SU-DHL-6 (cell line): Measurements from ENCODE around the gene AGAP1.

Experiments
- H2AFZ ChIP-seq: fragments of 200-600 bp; sonication (generic); 2 replicates; pipeline ENCODE4 v1.6.1; 2014; ENCODE audit warnings: low read depth, mild to moderate bottlenecking, moderate library complexity, mixed read lengths, antibody characterized with exemption, low read length; ENCODE audit not compliant: severe bottlenecking
- H3F3A ChIP-seq: fragments of 200-600 bp; shearing (Covaris generic); 2 replicates; pipeline ENCODE4 v1.6.0; 2016; ENCODE audit warnings: antibody characterized with exemption, mild to moderate bottlenecking; ENCODE audit not compliant: insufficient read depth
- H3K27ac ChIP-seq: fragments of 200-600 bp; sonication (generic); 2 replicates; pipeline ENCODE4 v1.5.1; 2016; ENCODE audit warnings: low read depth, mild to moderate bottlenecking, low read length, moderate library complexity, mixed read lengths
- H3K27me3 ChIP-seq: fragments of 200-600 bp; sonication (generic), shearing (Covaris generic); 2 replicates; pipeline ENCODE4 v1.6.0; 2014; ENCODE audit warnings: mild to moderate bottlenecking, low read length
- H3K36me3 ChIP-seq: fragments of 200-600 bp; sonication (generic); 2 replicates; pipeline ENCODE4 v1.6.1; 2014; ENCODE audit warnings: mild to moderate bottlenecking, low read length, mixed read lengths
- H3K4me2 ChIP-seq: fragments of 300-600, 200-600 bp; shearing (Covaris generic), sonication (generic); 2 replicates; pipeline ENCODE4 v1.6.0; 2014; ENCODE audit warnings: low read length, low read depth, mild to moderate bottlenecking; ENCODE audit not compliant: poor library complexity, severe bottlenecking
- H3K4me3 ChIP-seq: fragments of 200-600 bp; sonication (generic); 2 replicates; pipeline ENCODE4 v1.5.1; 2014; ENCODE audit warnings: antibody characterized with exemption, low read length, mild to moderate bottlenecking, mixed read lengths; ENCODE audit not compliant: insufficient read depth, poor library complexity, severe bottlenecking
- H3K79me2 ChIP-seq: fragments of 200-600 bp; sonication (generic); 2 replicates; pipeline ENCODE4 v1.6.1; 2014; ENCODE audit warnings: mild to moderate bottlenecking, low read length, moderate library complexity; ENCODE audit not compliant: insufficient read depth
- H3K9ac ChIP-seq: fragments of 200-600 bp; sonication (generic); 2 replicates; pipeline ENCODE4 v1.7.0; 2014; ENCODE audit warnings: mild to moderate bottlenecking, low read length
- H3K9me2 ChIP-seq: fragments of 200-600 bp; sonication (generic); replicated peaks from 2 replicates; pipeline ENCODE4 v1.6.1; 2014; ENCODE audit warnings: low read length; ENCODE audit not compliant: insufficient read depth
- H3K9me3 ChIP-seq: fragments of 200-600 bp; sonication (generic); 2 replicates; pipeline ENCODE4 v1.6.1; 2014; ENCODE audit warnings: low read length, mixed read lengths; ENCODE audit not compliant: insufficient read depth
- H4K20me1 ChIP-seq: fragments of 200-600 bp; sonication (generic); 2 replicates; pipeline ENCODE4 v1.6.1; 2014; ENCODE audit warnings: low read depth, mild to moderate bottlenecking, antibody characterized with exemption, low read length, moderate library complexity, mixed read lengths
- CTCF ChIP-seq: fragments of 200-600 bp; sonication (generic); IDR thresholded peaks from one replicate; pipeline ENCODE4 v1.5.1; 2017; ENCODE audit warnings: antibody characterized with exemption, mild to moderate bottlenecking, low read length, moderate library complexity; ENCODE audit not compliant: insufficient read depth, poor library complexity, severe bottlenecking
- EZH2phosphoT487 ChIP-seq: fragments of 200-600 bp; sonication (generic), shearing (Covaris generic); conservative IDR thresholded peaks from 2 replicates; pipeline ENCODE4 v1.6.1; 2018; ENCODE audit warnings: mild to moderate bottlenecking, antibody characterized with exemption, low read length, moderate library complexity, mixed read lengths

Gene AGAP1

GRCh38 chr2:235663875-235664274 lies 170.0 kb downstream of the AGAP1 start:
- Histone ChIP-seq H3K27me3 (no peaks in the 10 kb centered on the region), H3K9me2 (no peaks in the 10 kb centered on the region), H3K4me3 (no peak overlapping the region), H4K20me1 (no peaks in the 10 kb centered on the region), H3K9ac (no peak overlapping the region), H3K4me2 (no peak overlapping the region), H2AFZ (no peak overlapping the region), H3K36me3 (no peaks in the 10 kb centered on the region), H3K27ac (no peak overlapping the region), H3K79me2 (no peaks in the 10 kb centered on the region), H3F3A (no peaks in the 10 kb centered on the region), H3K9me3 (no peaks in the 10 kb centered on the region)
- no peak for TF ChIP-seq EZH2phosphoT487
- no peak for TF ChIP-seq CTCF

- H3K9ac ChIP-seq = no peak overlapping the region
- no peak overlapping the region for H3K4me3 ChIP-seq
- TF ChIP-seq EZH2phosphoT487 = no peak
- no peak for TF ChIP-seq CTCF
- no peaks in the 10 kb centered on the region for H3K9me2 ChIP-seq
- H3K36me3 ChIP-seq = no peaks in the 10 kb centered on the region
- no peaks in the 10 kb centered on the region for H3K9me3 ChIP-seq
- no peak overlapping the region for H2AFZ ChIP-seq
- H3K27ac ChIP-seq = no peak overlapping the region
- H3K4me2 ChIP-seq = no peak overlapping the region
- no peaks in the 10 kb centered on the region for H3F3A ChIP-seq
- H3K27me3 ChIP-seq = no peaks in the 10 kb centered on the region
- no peaks in the 10 kb centered on the region for H3K79me2 ChIP-seq
- H4K20me1 ChIP-seq = no peaks in the 10 kb centered on the region
Measured at GRCh38 chr2:235665661-235666212, 171.9 kb downstream of the AGAP1 start.

GRCh38 chr2:235666213-235666781 lies 172.5 kb downstream of the AGAP1 start:
- H3K27ac ChIP-seq = no peak overlapping the region
- no peak overlapping the region for H3K4me3 ChIP-seq

More at GRCh38 chr2:235666213-235666781, 172.5 kb downstream of the AGAP1 start:
- TF ChIP-seq CTCF = no peak
- TF ChIP-seq EZH2phosphoT487 = no peak
- H2AFZ ChIP-seq = no peak overlapping the region
- no peaks in the 10 kb centered on the region for H3F3A ChIP-seq
- no peak overlapping the region for H3K4me2 ChIP-seq
- no peaks in the 10 kb centered on the region for H3K36me3 ChIP-seq
- H3K9me2 ChIP-seq = no peaks in the 10 kb centered on the region
- no peak overlapping the region for H3K9ac ChIP-seq
- H3K79me2 ChIP-seq = no peaks in the 10 kb centered on the region
- no peaks in the 10 kb centered on the region for H3K27me3 ChIP-seq
- no peaks in the 10 kb centered on the region for H4K20me1 ChIP-seq
- no peaks in the 10 kb centered on the region for H3K9me3 ChIP-seq
